K562 (cell line): ENCODE measurements around the gene NUP35. TPM values are rescaled to one million over a fixed set of nuclear protein-coding genes. Genes with fewer than 3 reads are reported as not detected.

Source experiments
- AFF1 ChIP-seq, 2 experiments: fragments of 450-650 bp; IDR thresholded peaks; 2 replicates each; pipeline ENCODE4 v1.6.1; 2018; ENCODE audit warnings: mild to moderate bottlenecking in 2 of 2, low read depth in 1 of 2; ENCODE audit not compliant: partially characterized antibody in 2 of 2
- BRD9 ChIP-seq: fragments of 450-650 bp; IDR thresholded peaks from 2 replicates; pipeline ENCODE4 v1.6.1; 2018; ENCODE audit warnings: low read depth; ENCODE audit not compliant: partially characterized antibody
- CBX8 ChIP-seq: fragments of 200-600 bp; sonication (generic); IDR thresholded peaks from 2 replicates; pipeline ENCODE4 v1.6.1; 2012; ENCODE audit warnings: borderline replicate concordance, mixed run types, low read depth, mild to moderate bottlenecking, moderate library complexity, mixed read lengths, low read length, control low read depth, inconsistent platforms; ENCODE audit not compliant: poor library complexity, severe bottlenecking; ENCODE audit errors: extremely low read depth
- CREB5 ChIP-seq: fragments of 250-450 bp; sonication (Bioruptor Pico); IDR thresholded peaks from 2 replicates; pipeline ENCODE4 v1.5.0; 2020; ENCODE audit warnings: mild to moderate bottlenecking
- DMBX1 ChIP-seq: fragments of 250-450 bp; sonication (Bioruptor Pico); IDR thresholded peaks from 2 replicates; pipeline ENCODE4 v1.8.0; 2022; ENCODE audit warnings: inconsistent platforms, mild to moderate bottlenecking, moderate library complexity, borderline replicate concordance
- MAFG ChIP-seq: fragments of 450-650 bp; conservative IDR thresholded peaks from 2 replicates; pipeline ENCODE4 v1.6.1; 2016; ENCODE audit warnings: missing genetic modification characterization, missing compliant biosample characterization
- TFAM ChIP-seq: fragments of 250-450 bp; sonication (Bioruptor Pico); conservative IDR thresholded peaks from 2 replicates; pipeline ENCODE4 v1.5.0; 2021; ENCODE audit warnings: mild to moderate bottlenecking, moderate library complexity
- TGIF2 ChIP-seq: sonication (generic); formaldehyde crosslinking; IDR thresholded peaks from 2 replicates; pipeline ENCODE4 v1.8.1; 2022; ENCODE audit warnings: mild to moderate bottlenecking, missing genetic modification reagents, moderate library complexity
- TSC22D4 ChIP-seq: fragments of 450-650 bp; IDR thresholded peaks from 2 replicates; pipeline ENCODE4 v1.6.1; 2016; ENCODE audit warnings: missing genetic modification characterization, missing biosample characterization, control low read depth
- ZBTB11 ChIP-seq, 3 experiments: fragments of 200-800 bp in 1 of 3; fragments of 250-450 bp in 1 of 3; fragments of 450-650 bp in 1 of 3; sonication (Bioruptor Pico) in 1 of 3; sonication (Bioruptor generic) in 1 of 3; formaldehyde crosslinking in 1 of 3; IDR thresholded peaks; 2 replicates each; pipeline versions ENCODE4 v1.6.1 to v1.8.0; 2016 to 2022; ENCODE audit warnings: mild to moderate bottlenecking in 2 of 3, missing genetic modification characterization in 2 of 3, missing compliant biosample characterization in 1 of 3, moderate library complexity in 1 of 3
- ZFP36 ChIP-seq: fragments of 150-350 bp; IDR thresholded peaks from 2 replicates; pipeline ENCODE4 v1.6.1; 2018; ENCODE audit warnings: low read length, low read depth; ENCODE audit not compliant: partially characterized antibody
- ZKSCAN8 ChIP-seq: fragments of 200-800 bp; sonication (Bioruptor generic); IDR thresholded peaks from 2 replicates; pipeline ENCODE4 v1.6.1; 2016; ENCODE audit warnings: missing genetic modification characterization, missing compliant biosample characterization
- ZNF134 ChIP-seq: fragments of 250-450 bp; sonication (Bioruptor Pico); conservative IDR thresholded peaks from 2 replicates; pipeline ENCODE4 v1.4.0; 2020
- ZNF347 ChIP-seq: fragments of 450-650 bp; formaldehyde crosslinking; IDR thresholded peaks from 2 replicates; pipeline ENCODE4 v1.4.0; 2020; ENCODE audit warnings: low read depth, mild to moderate bottlenecking, moderate library complexity
- ZNF436 ChIP-seq: fragments of 250-450, 450-650 bp; sonication (Bioruptor Pico); formaldehyde crosslinking; IDR thresholded peaks from 2 replicates; pipeline ENCODE4 v1.7.0; 2020; ENCODE audit warnings: mild to moderate bottlenecking
- ZNF766 ChIP-seq: fragments of 200-800 bp; sonication (Bioruptor generic); conservative IDR thresholded peaks from 2 replicates; pipeline ENCODE4 v1.6.1; 2016; ENCODE audit warnings: missing genetic modification characterization, missing compliant biosample characterization
- polyA plus RNA-seq, 8 experiments: library from polyadenylated mRNA; depleted of rRNA in 4 of 8; stranded (reverse) in 5 of 8; unstranded in 3 of 8; fragments of >200 nt; fragmentation: Nextera tagmentation in 2 of 8; fragmentation: Illumina TruSeq in 1 of 8; extraction: Ambion mirVana in 2 of 8; extraction: Trizol in 1 of 8; gene quantifications; 2 replicates each; pipeline versions ENCODE4 v1.2.1 to v1.2.3, GENCODE V29; 2011 to 2014; ENCODE audit warnings: inconsistent platforms in 1 of 8, missing spikeins in 1 of 8
- total RNA-seq, 7 experiments: library from RNA; depleted of rRNA in 6 of 7; stranded (reverse); fragments of >200 nt in 6 of 7; fragmentation: Illumina TruSeq in 2 of 7; extraction: Trizol in 2 of 7; gene quantifications; 2 replicates each; pipeline versions ENCODE4 v1.2.1 to v1.2.3, GENCODE V29; 2011 to 2021; ENCODE audit warnings: low replicate concordance in 1 of 7
- TF ChIP-seq, protein P1 (sequence below): sonication (generic); formaldehyde crosslinking; IDR thresholded peaks from 2 replicates; pipeline ENCODE4 v1.8.1; 2022; ENCODE audit warnings: missing genetic modification reagents

NUP35 gene
- total and polyA plus RNA-seq, 9 of the 15 experiments (the other 6 are each of a cell fraction or from before 2014, with no cell fraction given): 24.5 to 78.2 (median 51.1) TPM

DNA sequence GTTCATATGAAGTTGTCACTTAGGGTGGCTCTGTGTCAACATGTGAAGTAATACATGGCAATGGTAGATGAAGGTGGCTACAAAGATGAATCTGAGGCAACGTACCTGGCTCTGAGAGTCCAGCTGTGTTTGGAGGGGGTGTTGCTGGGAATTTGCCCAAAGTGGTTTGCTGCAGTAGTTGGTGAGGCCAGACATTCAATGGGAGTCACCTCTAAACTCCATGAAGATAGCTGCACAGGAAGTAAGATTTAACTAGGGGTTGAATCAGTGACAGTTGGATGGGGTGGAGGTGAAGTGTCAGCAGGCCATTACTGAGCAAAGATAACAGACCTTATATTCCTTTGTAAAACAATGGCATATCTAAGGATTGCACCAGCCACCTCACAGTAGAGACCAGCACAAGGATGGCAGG is 71.8 kb downstream of the NUP35 start (continued):
- TF ChIP-seq ZFP36: no peak
- 0 out of 2 replicates have a peak, but pooled peaks have one; percentile 26 for TF ChIP-seq ZNF436 (CRISPR knock-in tag)
- peak; percentile 80; the same call in 1 of the 2 replicates for TF ChIP-seq DMBX1 (CRISPR knock-in tag)
- TF ChIP-seq, protein P1, sequence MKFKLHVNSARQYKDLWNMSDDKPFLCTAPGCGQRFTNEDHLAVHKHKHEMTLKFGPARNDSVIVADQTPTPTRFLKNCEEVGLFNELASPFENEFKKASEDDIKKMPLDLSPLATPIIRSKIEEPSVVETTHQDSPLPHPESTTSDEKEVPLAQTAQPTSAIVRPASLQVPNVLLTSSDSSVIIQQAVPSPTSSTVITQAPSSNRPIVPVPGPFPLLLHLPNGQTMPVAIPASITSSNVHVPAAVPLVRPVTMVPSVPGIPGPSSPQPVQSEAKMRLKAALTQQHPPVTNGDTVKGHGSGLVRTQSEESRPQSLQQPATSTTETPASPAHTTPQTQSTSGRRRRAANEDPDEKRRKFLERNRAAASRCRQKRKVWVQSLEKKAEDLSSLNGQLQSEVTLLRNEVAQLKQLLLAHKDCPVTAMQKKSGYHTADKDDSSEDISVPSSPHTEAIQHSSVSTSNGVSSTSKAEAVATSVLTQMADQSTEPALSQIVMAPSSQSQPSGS (CRISPR knock-in tag): no peak
- no peak for TF ChIP-seq TFAM (CRISPR knock-in tag)
- TF ChIP-seq ZNF134 (CRISPR knock-in tag): no peak
- TF ChIP-seq TSC22D4 (tag): no peak
- TF ChIP-seq MAFG (tag): no peak
- TF ChIP-seq AFF1 (IDR thresholded peaks at IDR 0.05; ENCODE audit: low read depth in 1 of 2, partially characterized antibody in 2 of 2): no peak
- no peak for TF ChIP-seq CREB5 (CRISPR knock-in tag)
- no peak for TF ChIP-seq TGIF2 (CRISPR knock-in tag)
- no peak for TF ChIP-seq ZNF347 (CRISPR knock-in tag)
- no peak for TF ChIP-seq CBX8
- TF ChIP-seq BRD9: peak; percentile 44
- TF ChIP-seq ZNF766: 0 out of 2 replicates have a peak, but pooled peaks have one; percentile 62
- peak; percentile 67; the same call in 1 of the 2 replicates for TF ChIP-seq ZKSCAN8 (CRISPR knock-in tag)
- 0 out of 6 replicates have a peak, but pooled peaks of 1 of the 3 experiments have one; percentile 33 for TF ChIP-seq ZBTB11 (CRISPR knock-in tag; IDR thresholded peaks at IDR 0.05)
